ENCODE results near the gene CTNNA2.

- TF ChIP-seq POLR2AphosphoS5 (IDR thresholded peaks at IDR 0.05; ENCODE audit: low read depth, low read length) (no peak), TAF1 (IDR thresholded peaks at IDR 0.05; ENCODE audit: borderline replicate concordance, insufficient read depth, low read length) (no peak)
Measured at GRCh38 chr2:79915455-79915854, 402.6 kb downstream of the CTNNA2 start.
